ENCODE results near the gene RASD2. TPM values are rescaled to one million over a fixed set of nuclear protein-coding genes. Genes with fewer than 3 reads are reported as not detected.
"Not testable (repeated sequence)": the region's sequence is repeated elsewhere in the genome, so short reads cannot be mapped to it uniquely, and the experiment has no call there.

Gene RASD2
- total RNA-seq, 5 donors from 2014 or later (not counting 1 experiment from before 2014, with no cell fraction given) = 0.19 to 1.7 (median 1.0) TPM; not detected in 2

GRCh38 chr22:35498026-35498800, 42.4 kb upstream of the RASD2 start:
- H3K36me3 Mint-ChIP-seq = no peaks in the 10 kb centered on the region
- CTCF ChIA-PET = no interaction called here
- no peak overlapping the region for H3K4me3 ChIP-seq (ENCODE audit: control insufficient read depth in 1 of 2, extremely low read depth in 1 of 2, low read length in 1 of 2)
- H3K27ac Mint-ChIP-seq = no peak overlapping the region
- no peak overlapping the region for H3K4me3 Mint-ChIP-seq
- no peaks in the 10 kb centered on the region for H3K4me1 Mint-ChIP-seq
- H3K36me3 ChIP-seq (ENCODE audit: control insufficient read depth in 2 of 2, extremely low read depth in 1 of 2, insufficient read depth in 1 of 2, low read length in 1 of 2) = no peaks in the 10 kb centered on the region
- H3K27ac ChIP-seq (ENCODE audit: low read length) = no peak overlapping the region
- H3K9me3 Mint-ChIP-seq = no peaks in the 10 kb centered on the region
- H3K4me1 ChIP-seq (ENCODE audit: control insufficient read depth in 1 of 2, extremely low read depth in 1 of 2, insufficient read depth in 2 of 2, low read length in 2 of 2) = no peaks in the 10 kb centered on the region
- ATAC-seq (replicated peaks in 1 of 4) (no peak), DNase-seq (no peak)
- POLR2A ChIA-PET = no interaction called here
- no peaks in the 10 kb centered on the region for H3K9me3 ChIP-seq
- H3K27me3 ChIP-seq (replicated peaks in 1 of 2; ENCODE audit: control insufficient read depth in 2 of 2, extremely low read depth in 1 of 2, insufficient read depth in 2 of 2, low read length in 1 of 2) = peaks cover 0 to 29% of the 10 kb centered on the region in 2 experiments
- H3K27me3 Mint-ChIP-seq = peaks cover 38 to 50% of the 10 kb centered on the region in 2 donors
- WGBS (ENCODE audit: insufficient coverage) = 84% methylated on average over 8 of the region's 14 CpGs

GRCh38 chr22:35502836-35503235, 37.8 kb upstream of the RASD2 start:
- ATAC-seq (replicated peaks in 1 of 4) (no peak), DNase-seq (no peak)
- H3K4me1 ChIP-seq (ENCODE audit: control insufficient read depth in 1 of 2, extremely low read depth in 1 of 2, insufficient read depth in 2 of 2, low read length in 2 of 2) = no peaks in the 10 kb centered on the region
- Mint-ChIP-seq H3K27ac (no peak overlapping the region), H3K9me3 (no peaks in the 10 kb centered on the region), H3K4me1 (no peaks in the 10 kb centered on the region), H3K36me3 (no peaks in the 10 kb centered on the region), H3K27me3 (peaks cover 19 to 29% of the 10 kb centered on the region in 2 donors), H3K4me3 (no peak overlapping the region)
- ChIA-PET CTCF (no interaction called here), POLR2A (no interaction called here)
- peaks cover 0 to 12% of the 10 kb centered on the region in 2 experiments for H3K27me3 ChIP-seq (replicated peaks in 1 of 2; ENCODE audit: control insufficient read depth in 2 of 2, extremely low read depth in 1 of 2, insufficient read depth in 2 of 2, low read length in 1 of 2)
- H3K27ac ChIP-seq (ENCODE audit: low read length) = no peak overlapping the region
- no peaks in the 10 kb centered on the region for H3K9me3 ChIP-seq
- no peaks in the 10 kb centered on the region for H3K36me3 ChIP-seq (ENCODE audit: control insufficient read depth in 2 of 2, extremely low read depth in 1 of 2, insufficient read depth in 1 of 2, low read length in 1 of 2)
- H3K4me3 ChIP-seq (ENCODE audit: control insufficient read depth in 1 of 2, extremely low read depth in 1 of 2, low read length in 1 of 2) = no peak overlapping the region
- WGBS (ENCODE audit: insufficient coverage) = 60% methylated on average over 2 of the region's 3 CpGs

DNA sequence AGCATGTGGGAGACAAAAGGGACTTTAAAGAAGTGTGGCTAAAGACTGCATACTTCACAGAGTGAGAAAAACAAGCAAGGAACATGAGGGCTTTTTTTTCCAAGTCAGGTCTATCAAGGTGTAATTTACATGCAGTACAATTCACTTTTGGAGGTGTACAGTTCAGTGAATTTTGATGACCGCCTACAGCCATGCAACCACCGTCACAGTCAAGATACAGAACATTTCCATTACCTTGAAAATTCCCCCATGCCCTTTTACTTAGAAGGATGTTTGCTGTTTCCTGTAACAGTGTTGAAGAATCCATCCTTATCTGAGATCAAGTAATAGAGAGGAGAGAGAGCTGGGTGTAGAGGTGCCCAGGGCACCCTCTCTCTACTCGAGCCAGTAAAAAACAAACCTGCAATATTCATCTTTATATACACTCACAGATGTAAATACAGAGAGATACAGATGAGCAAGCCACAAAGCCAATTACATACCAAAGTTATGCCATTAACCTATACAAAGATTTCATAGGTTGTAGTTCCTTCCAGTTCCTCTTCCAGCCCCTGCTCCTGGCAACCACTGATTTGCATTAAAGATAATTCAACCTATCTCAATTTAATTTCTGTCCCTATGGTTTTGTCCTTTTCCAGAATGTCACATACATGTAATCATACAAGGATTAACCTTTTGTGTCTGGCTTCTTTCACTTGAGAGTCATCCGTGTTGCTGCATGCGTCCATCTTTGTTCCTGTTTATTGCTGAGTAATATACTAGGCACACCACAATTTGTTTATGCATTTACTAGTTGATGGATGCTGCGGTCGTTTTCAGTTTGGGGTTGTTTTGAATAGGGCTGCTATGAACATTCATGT, 35.0 kb upstream of the RASD2 start:
- CTCF ChIA-PET = no interaction called here
- no peak overlapping the region for H3K4me3 Mint-ChIP-seq
- peaks cover 0 to 20% of the 10 kb centered on the region in 2 experiments for H3K27me3 ChIP-seq (replicated peaks in 1 of 2; ENCODE audit: control insufficient read depth in 2 of 2, extremely low read depth in 1 of 2, insufficient read depth in 2 of 2, low read length in 1 of 2)

GRCh38 chr22:35506259-35506570, 34.4 kb upstream of the RASD2 start:
- Mint-ChIP-seq H3K36me3 (no peaks in the 10 kb centered on the region), H3K4me1 (no peaks in the 10 kb centered on the region), H3K27me3 (peaks cover 19 to 23% of the 10 kb centered on the region in 2 donors), H3K27ac (no peak overlapping the region), H3K4me3 (no peak overlapping the region), H3K9me3 (no peaks in the 10 kb centered on the region)
- no CpG with 5 or more reads among the region's 2 CpGs for WGBS (ENCODE audit: insufficient coverage)
- ATAC-seq (replicated peaks in 1 of 4) = no peak
- Histone ChIP-seq H3K27ac (ENCODE audit: low read length) (no peak overlapping the region), H3K9me3 (no peaks in the 10 kb centered on the region), H3K36me3 (ENCODE audit: control insufficient read depth in 2 of 2, extremely low read depth in 1 of 2, insufficient read depth in 1 of 2, low read length in 1 of 2) (no peaks in the 10 kb centered on the region), H3K27me3 (replicated peaks in 1 of 2; ENCODE audit: control insufficient read depth in 2 of 2, extremely low read depth in 1 of 2, insufficient read depth in 2 of 2, low read length in 1 of 2) (peaks cover 0 to 18% of the 10 kb centered on the region in 2 experiments), H3K4me3 (ENCODE audit: control insufficient read depth in 1 of 2, extremely low read depth in 1 of 2, low read length in 1 of 2) (no peak overlapping the region), H3K4me1 (ENCODE audit: control insufficient read depth in 1 of 2, extremely low read depth in 1 of 2, insufficient read depth in 2 of 2, low read length in 2 of 2) (no peaks in the 10 kb centered on the region)
- ChIA-PET CTCF (no interaction called here), POLR2A (no interaction called here)
- no peak for DNase-seq

More for the DNA sequence above, 35.0 kb upstream of the RASD2 start:
- peaks cover 19 to 25% of the 10 kb centered on the region in 2 donors for H3K27me3 Mint-ChIP-seq
- H3K9me3 ChIP-seq = no peaks in the 10 kb centered on the region
- ATAC-seq (replicated peaks in 1 of 4) = no peak
- H3K4me3 ChIP-seq (ENCODE audit: control insufficient read depth in 1 of 2, extremely low read depth in 1 of 2, low read length in 1 of 2) = no peak overlapping the region
- no CpG with 5 or more reads among the region's 7 CpGs for WGBS (ENCODE audit: insufficient coverage)
- H3K4me1 Mint-ChIP-seq = no peaks in the 10 kb centered on the region
- no peak overlapping the region for H3K27ac ChIP-seq (ENCODE audit: low read length)
- no peak overlapping the region for H3K27ac Mint-ChIP-seq
- no peaks in the 10 kb centered on the region for H3K36me3 ChIP-seq (ENCODE audit: control insufficient read depth in 2 of 2, extremely low read depth in 1 of 2, insufficient read depth in 1 of 2, low read length in 1 of 2)
- H3K4me1 ChIP-seq (ENCODE audit: control insufficient read depth in 1 of 2, extremely low read depth in 1 of 2, insufficient read depth in 2 of 2, low read length in 2 of 2) = no peaks in the 10 kb centered on the region
- no peaks in the 10 kb centered on the region for H3K9me3 Mint-ChIP-seq
- H3K36me3 Mint-ChIP-seq = no peaks in the 10 kb centered on the region
- POLR2A ChIA-PET = no interaction called here
- DNase-seq = no peak

DNA sequence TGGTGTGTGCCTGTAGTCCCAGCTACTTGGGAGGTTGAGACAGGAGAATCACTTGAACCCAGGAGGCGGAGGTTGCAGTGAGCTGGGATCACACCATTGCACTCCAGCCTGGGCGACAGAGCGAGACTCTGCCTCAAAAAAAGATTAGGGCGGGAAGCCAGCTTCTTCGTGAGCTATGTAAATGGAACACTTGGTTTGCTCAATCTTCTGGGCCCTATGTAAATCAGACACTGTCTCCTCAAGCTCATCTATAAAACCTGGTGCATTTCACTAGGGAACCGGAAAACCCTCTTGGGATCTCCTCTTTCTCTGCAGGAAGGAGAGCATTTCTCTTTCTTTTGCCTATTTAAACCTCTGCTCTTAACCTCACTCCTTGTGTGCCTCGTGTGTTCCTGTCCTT, 32.8 kb upstream of the RASD2 start:
- WGBS (ENCODE audit: insufficient coverage) = 78% methylated on average over 7 of the region's 7 CpGs
- DNase-seq; H3K36me3 Mint-ChIP-seq; H3K4me3 ChIP-seq (ENCODE audit: control insufficient read depth in 1 of 2, extremely low read depth in 1 of 2, low read length in 1 of 2); ATAC-seq (replicated peaks in 1 of 4); H3K27ac Mint-ChIP-seq; POLR2A ChIA-PET; H3K9me3 ChIP-seq; H3K4me1 Mint-ChIP-seq; H3K27ac ChIP-seq (ENCODE audit: low read length); H3K4me3 Mint-ChIP-seq; H3K9me3 Mint-ChIP-seq; H3K4me1 ChIP-seq (ENCODE audit: control insufficient read depth in 1 of 2, extremely low read depth in 1 of 2, insufficient read depth in 2 of 2, low read length in 2 of 2); CTCF ChIA-PET; H3K36me3 ChIP-seq (ENCODE audit: control insufficient read depth in 2 of 2, extremely low read depth in 1 of 2, insufficient read depth in 1 of 2, low read length in 1 of 2): not testable (repeated sequence)
- peaks cover 18 to 23% of the 10 kb centered on the region in 2 donors for H3K27me3 Mint-ChIP-seq
- H3K27me3 ChIP-seq (replicated peaks in 1 of 2; ENCODE audit: control insufficient read depth in 2 of 2, extremely low read depth in 1 of 2, insufficient read depth in 2 of 2, low read length in 1 of 2) = peaks cover 0 to 21% of the 10 kb centered on the region in 2 experiments

- Mint-ChIP-seq H3K27ac (no peak overlapping the region), H3K9me3 (no peaks in the 10 kb centered on the region), H3K27me3 (peaks cover 15 to 28% of the 10 kb centered on the region in 2 donors), H3K4me3 (no peak overlapping the region), H3K4me1 (no peaks in the 10 kb centered on the region), H3K36me3 (no peaks in the 10 kb centered on the region)
- Histone ChIP-seq H3K27ac (ENCODE audit: low read length) (no peak overlapping the region), H3K4me1 (ENCODE audit: control insufficient read depth in 1 of 2, extremely low read depth in 1 of 2, insufficient read depth in 2 of 2, low read length in 2 of 2) (no peaks in the 10 kb centered on the region), H3K4me3 (ENCODE audit: control insufficient read depth in 1 of 2, extremely low read depth in 1 of 2, low read length in 1 of 2) (no peak overlapping the region), H3K27me3 (replicated peaks in 1 of 2; ENCODE audit: control insufficient read depth in 2 of 2, extremely low read depth in 1 of 2, insufficient read depth in 2 of 2, low read length in 1 of 2) (peaks cover 0 to 21% of the 10 kb centered on the region in 2 experiments), H3K36me3 (ENCODE audit: control insufficient read depth in 2 of 2, extremely low read depth in 1 of 2, insufficient read depth in 1 of 2, low read length in 1 of 2) (no peaks in the 10 kb centered on the region), H3K9me3 (no peaks in the 10 kb centered on the region)
- ATAC-seq (replicated peaks in 1 of 4) (no peak), DNase-seq (no peak)
- CTCF ChIA-PET = no interaction called here
- WGBS (ENCODE audit: insufficient coverage) = 94% methylated on average over 10 of the region's 10 CpGs
- POLR2A ChIA-PET = no interaction called here
Measured at GRCh38 chr22:35509451-35509850, 31.2 kb upstream of the RASD2 start.

Measured in T-cell (primary cell).